HG03469 (cell line): Measurements from ENCODE around the gene ZNF862.

Source experiments
- ATAC-seq: cut with Tn5 transposase; IDR thresholded peaks from one replicate; pipeline ENCODE4 v1.9.1; 2021; ENCODE audit warnings: mild to moderate bottlenecking, moderate library complexity, moderate number of reproducible peaks; ENCODE audit not compliant: unreplicated experiment

Gene ZNF862

GRCh38 chr7:149809215-149809614 lies 29.0 kb upstream of the ZNF862 start:
- ATAC-seq: no peak

GRCh38 chr7:149811221-149811620 lies 27.0 kb upstream of the ZNF862 start:
- no peak for ATAC-seq

GRCh38 chr7:149811831-149812490 lies 26.2 kb upstream of the ZNF862 start:
- ATAC-seq: no peak

- no peak for ATAC-seq
Observed at GRCh38 chr7:149813254-149814035, 24.7 kb upstream of the ZNF862 start.

GRCh38 chr7:149814494-149814893 lies 23.7 kb upstream of the ZNF862 start:
- no peak for ATAC-seq

- ATAC-seq: no peak
Observed at GRCh38 chr7:149815121-149815520, 23.1 kb upstream of the ZNF862 start.

GRCh38 chr7:149815661-149816266 lies 22.4 kb upstream of the ZNF862 start:
- no peak for ATAC-seq

GRCh38 chr7:149816267-149816751 lies 21.9 kb upstream of the ZNF862 start:
- no peak for ATAC-seq

- no peak for ATAC-seq
Observed at GRCh38 chr7:149816794-149817193, 21.4 kb upstream of the ZNF862 start.

- no peak for ATAC-seq
Observed at GRCh38 chr7:149817301-149817771, 20.8 kb upstream of the ZNF862 start.

GRCh38 chr7:149817836-149818535 lies 20.2 kb upstream of the ZNF862 start:
- no peak for ATAC-seq

GRCh38 chr7:149818536-149818840 lies 19.7 kb upstream of the ZNF862 start:
- ATAC-seq: no peak

- ATAC-seq: no peak
Observed at GRCh38 chr7:149819141-149819960, 18.8 kb upstream of the ZNF862 start.

GRCh38 chr7:149819961-149820340 lies 18.2 kb upstream of the ZNF862 start:
- ATAC-seq: no peak

- ATAC-seq: no peak
Observed at GRCh38 chr7:149820622-149821190, 17.5 kb upstream of the ZNF862 start.

- no peak for ATAC-seq
Observed at GRCh38 chr7:149821191-149822148, 16.7 kb upstream of the ZNF862 start.

GRCh38 chr7:149822353-149822943 lies 15.7 kb upstream of the ZNF862 start:
- no peak for ATAC-seq

- no peak for ATAC-seq
Observed at GRCh38 chr7:149823191-149823630, 15.0 kb upstream of the ZNF862 start.
